HepG2 (cell line): Measurements from ENCODE around the gene RTEL1. TPM values are rescaled to one million over a fixed set of nuclear protein-coding genes. Genes with fewer than 3 reads are reported as not detected.

Experiments used
- ATAD3A ChIP-seq: sonication (generic); formaldehyde crosslinking; IDR thresholded peaks from 2 replicates; pipeline ENCODE4 v1.4.0; 2020; ENCODE audit warnings: missing genetic modification reagents
- ETV5 ChIP-seq: IDR thresholded peaks from 2 replicates; pipeline ENCODE4 v1.6.1; 2018; ENCODE audit warnings: missing biosample characterization, missing genetic modification reagents, inconsistent platforms, borderline replicate concordance
- KLF13 ChIP-seq: sonication (generic); formaldehyde crosslinking; IDR thresholded peaks from 2 replicates; pipeline ENCODE4 v1.4.0; 2020; ENCODE audit warnings: mild to moderate bottlenecking, missing genetic modification reagents
- KLF6 ChIP-seq: IDR thresholded peaks from 2 replicates; pipeline ENCODE4 v1.8.0; 2016; ENCODE audit warnings: missing biosample characterization, missing genetic modification reagents
- MED1 ChIP-seq: sonication (generic); formaldehyde crosslinking; IDR thresholded peaks from 2 replicates; pipeline ENCODE4 v1.4.0; 2020; ENCODE audit warnings: missing genetic modification reagents
- MLXIP ChIP-seq: sonication (generic); formaldehyde crosslinking; IDR thresholded peaks from 2 replicates; pipeline ENCODE4 v1.9.0; 2021; ENCODE audit warnings: missing genetic modification reagents, borderline replicate concordance
- PRPF4 ChIP-seq: fragments of 200-400 bp; formaldehyde crosslinking; IDR thresholded peaks from 2 replicates; pipeline ENCODE4 v1.6.1; 2016; ENCODE audit warnings: low read length, low read depth; ENCODE audit not compliant: poor library complexity, severe bottlenecking
- RXRA ChIP-seq: sonication (generic); formaldehyde crosslinking; IDR thresholded peaks from 2 replicates; pipeline ENCODE4 v1.5.1; 2020; ENCODE audit warnings: missing genetic modification reagents
- SALL1 ChIP-seq: sonication (generic); formaldehyde crosslinking; IDR thresholded peaks from 2 replicates; pipeline ENCODE4 v1.8.0; 2022; ENCODE audit warnings: mild to moderate bottlenecking, missing genetic modification reagents
- SMAD3 ChIP-seq: sonication (generic); formaldehyde crosslinking; IDR thresholded peaks from 2 replicates; pipeline ENCODE4 v1.4.0; 2020; ENCODE audit warnings: missing genetic modification reagents
- TBX3 ChIP-seq: fragments of 450-650 bp; IDR thresholded peaks from 2 replicates; pipeline ENCODE4 v1.6.1; 2017; ENCODE audit warnings: antibody characterized with exemption, mild to moderate bottlenecking, inconsistent platforms, borderline replicate concordance
- ZMYM2 ChIP-seq: sonication (generic); formaldehyde crosslinking; IDR thresholded peaks from 2 replicates; pipeline ENCODE4 v1.8.0; 2022; ENCODE audit warnings: mild to moderate bottlenecking, missing genetic modification reagents
- ZNF256 ChIP-seq: sonication (generic); formaldehyde crosslinking; conservative IDR thresholded peaks from 2 replicates; pipeline ENCODE4 v1.4.0; 2020; ENCODE audit warnings: missing genetic modification reagents
- ZNF768 ChIP-seq: sonication (generic); formaldehyde crosslinking; IDR thresholded peaks from 2 replicates; pipeline ENCODE4 v1.4.0; 2020; ENCODE audit warnings: missing genetic modification reagents
- ZSCAN25 ChIP-seq: sonication (generic); formaldehyde crosslinking; IDR thresholded peaks from 2 replicates; pipeline ENCODE4 v1.8.0; 2022; ENCODE audit warnings: mild to moderate bottlenecking, missing genetic modification reagents
- polyA plus RNA-seq, 8 experiments: library from polyadenylated mRNA; depleted of rRNA in 3 of 8; stranded (reverse) in 7 of 8; unstranded in 1 of 8; fragments of >200 nt; fragmentation: Illumina TruSeq in 4 of 8; extraction: Trizol in 4 of 8; gene quantifications; 2 replicates each; pipeline versions ENCODE4 v1.2.1 to v1.2.3, GENCODE V29; 2011 to 2016; ENCODE audit warnings: low read depth in 4 of 8, missing spikeins in 1 of 8, mixed read lengths in 1 of 8; ENCODE audit not compliant: insufficient read depth in 1 of 8
- total RNA-seq, 5 experiments: library from RNA; depleted of rRNA; stranded (reverse); fragments of >200 nt; fragmentation: Illumina TruSeq; extraction: Trizol; gene quantifications; 2 replicates each; pipeline ENCODE4 v1.2.3, GENCODE V29; 2016; ENCODE audit warnings: low read depth in 1 of 5
- TF ChIP-seq, protein P1 (sequence below): sonication (generic); formaldehyde crosslinking; conservative IDR thresholded peaks from 2 replicates; pipeline ENCODE4 v1.4.0; 2020; ENCODE audit warnings: mild to moderate bottlenecking, missing genetic modification reagents, moderate library complexity
- TF ChIP-seq, protein P2 (sequence below): sonication (generic); formaldehyde crosslinking; conservative IDR thresholded peaks from 2 replicates; pipeline ENCODE4 v1.4.0; 2020; ENCODE audit warnings: missing genetic modification reagents
- TF ChIP-seq, protein P3 (sequence below): sonication (generic); formaldehyde crosslinking; IDR thresholded peaks from 2 replicates; pipeline ENCODE4 v1.4.0; 2020; ENCODE audit warnings: missing genetic modification reagents

RTEL1 gene
- total and polyA plus RNA-seq, 2 of the 13 experiments (the other 11 are each of a cell fraction or from before 2014, with no cell fraction given), result 21.8 to 36.4 TPM

- TF ChIP-seq, protein P1, sequence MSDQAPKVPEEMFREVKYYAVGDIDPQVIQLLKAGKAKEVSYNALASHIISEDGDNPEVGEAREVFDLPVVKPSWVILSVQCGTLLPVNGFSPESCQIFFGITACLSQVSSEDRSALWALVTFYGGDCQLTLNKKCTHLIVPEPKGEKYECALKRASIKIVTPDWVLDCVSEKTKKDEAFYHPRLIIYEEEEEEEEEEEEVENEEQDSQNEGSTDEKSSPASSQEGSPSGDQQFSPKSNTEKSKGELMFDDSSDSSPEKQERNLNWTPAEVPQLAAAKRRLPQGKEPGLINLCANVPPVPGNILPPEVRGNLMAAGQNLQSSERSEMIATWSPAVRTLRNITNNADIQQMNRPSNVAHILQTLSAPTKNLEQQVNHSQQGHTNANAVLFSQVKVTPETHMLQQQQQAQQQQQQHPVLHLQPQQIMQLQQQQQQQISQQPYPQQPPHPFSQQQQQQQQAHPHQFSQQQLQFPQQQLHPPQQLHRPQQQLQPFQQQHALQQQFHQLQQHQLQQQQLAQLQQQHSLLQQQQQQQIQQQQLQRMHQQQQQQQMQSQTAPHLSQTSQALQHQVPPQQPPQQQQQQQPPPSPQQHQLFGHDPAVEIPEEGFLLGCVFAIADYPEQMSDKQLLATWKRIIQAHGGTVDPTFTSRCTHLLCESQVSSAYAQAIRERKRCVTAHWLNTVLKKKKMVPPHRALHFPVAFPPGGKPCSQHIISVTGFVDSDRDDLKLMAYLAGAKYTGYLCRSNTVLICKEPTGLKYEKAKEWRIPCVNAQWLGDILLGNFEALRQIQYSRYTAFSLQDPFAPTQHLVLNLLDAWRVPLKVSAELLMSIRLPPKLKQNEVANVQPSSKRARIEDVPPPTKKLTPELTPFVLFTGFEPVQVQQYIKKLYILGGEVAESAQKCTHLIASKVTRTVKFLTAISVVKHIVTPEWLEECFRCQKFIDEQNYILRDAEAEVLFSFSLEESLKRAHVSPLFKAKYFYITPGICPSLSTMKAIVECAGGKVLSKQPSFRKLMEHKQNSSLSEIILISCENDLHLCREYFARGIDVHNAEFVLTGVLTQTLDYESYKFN (CRISPR knock-in tag), result peak; percentile 56
- TF ChIP-seq, protein P2, sequence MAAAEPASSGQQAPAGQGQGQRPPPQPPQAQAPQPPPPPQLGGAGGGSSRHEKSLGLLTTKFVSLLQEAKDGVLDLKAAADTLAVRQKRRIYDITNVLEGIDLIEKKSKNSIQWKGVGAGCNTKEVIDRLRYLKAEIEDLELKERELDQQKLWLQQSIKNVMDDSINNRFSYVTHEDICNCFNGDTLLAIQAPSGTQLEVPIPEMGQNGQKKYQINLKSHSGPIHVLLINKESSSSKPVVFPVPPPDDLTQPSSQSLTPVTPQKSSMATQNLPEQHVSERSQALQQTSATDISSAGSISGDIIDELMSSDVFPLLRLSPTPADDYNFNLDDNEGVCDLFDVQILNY (CRISPR knock-in tag), result no peak
- TF ChIP-seq ZNF256 (CRISPR knock-in tag) (no peak), TBX3 (no peak), MLXIP (CRISPR knock-in tag) (no peak), PRPF4 (no peak), KLF6 (CRISPR knock-in tag) (no peak), ZNF768 (CRISPR knock-in tag) (0 out of 2 replicates have a peak, but pooled peaks have one; percentile 35), MED1 (no peak), ATAD3A (CRISPR knock-in tag) (0 out of 2 replicates have a peak, but pooled peaks have one; percentile 43), SALL1 (CRISPR knock-in tag) (no peak; the same call in 1 of the 2 replicates), ZSCAN25 (CRISPR knock-in tag) (no peak), RXRA (0 out of 2 replicates have a peak, but pooled peaks have one; percentile 28), ETV5 (CRISPR knock-in tag) (no peak), SMAD3 (no peak), ZMYM2 (0 out of 2 replicates have a peak, but pooled peaks have one; percentile 10), KLF13 (CRISPR knock-in tag) (0 out of 2 replicates have a peak, but pooled peaks have one; percentile 68)
- TF ChIP-seq, protein P3, sequence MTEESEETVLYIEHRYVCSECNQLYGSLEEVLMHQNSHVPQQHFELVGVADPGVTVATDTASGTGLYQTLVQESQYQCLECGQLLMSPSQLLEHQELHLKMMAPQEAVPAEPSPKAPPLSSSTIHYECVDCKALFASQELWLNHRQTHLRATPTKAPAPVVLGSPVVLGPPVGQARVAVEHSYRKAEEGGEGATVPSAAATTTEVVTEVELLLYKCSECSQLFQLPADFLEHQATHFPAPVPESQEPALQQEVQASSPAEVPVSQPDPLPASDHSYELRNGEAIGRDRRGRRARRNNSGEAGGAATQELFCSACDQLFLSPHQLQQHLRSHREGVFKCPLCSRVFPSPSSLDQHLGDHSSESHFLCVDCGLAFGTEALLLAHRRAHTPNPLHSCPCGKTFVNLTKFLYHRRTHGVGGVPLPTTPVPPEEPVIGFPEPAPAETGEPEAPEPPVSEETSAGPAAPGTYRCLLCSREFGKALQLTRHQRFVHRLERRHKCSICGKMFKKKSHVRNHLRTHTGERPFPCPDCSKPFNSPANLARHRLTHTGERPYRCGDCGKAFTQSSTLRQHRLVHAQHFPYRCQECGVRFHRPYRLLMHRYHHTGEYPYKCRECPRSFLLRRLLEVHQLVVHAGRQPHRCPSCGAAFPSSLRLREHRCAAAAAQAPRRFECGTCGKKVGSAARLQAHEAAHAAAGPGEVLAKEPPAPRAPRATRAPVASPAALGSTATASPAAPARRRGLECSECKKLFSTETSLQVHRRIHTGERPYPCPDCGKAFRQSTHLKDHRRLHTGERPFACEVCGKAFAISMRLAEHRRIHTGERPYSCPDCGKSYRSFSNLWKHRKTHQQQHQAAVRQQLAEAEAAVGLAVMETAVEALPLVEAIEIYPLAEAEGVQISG (CRISPR knock-in tag), result 0 out of 2 replicates have a peak, but pooled peaks have one; percentile 60
Measured at GRCh38 chr20:63734946-63735858, 77.1 kb downstream of the RTEL1 start (continued).
